ENCODE data around the gene RPUSD2.
A peak's percentile ranks its signal among the peaks of the same experiment; 100 is the strongest.
"Not testable (repeated sequence)": the region's sequence is repeated elsewhere in the genome, so short reads cannot be mapped to it uniquely, and the experiment has no call there.

The RPUSD2 gene

DNA sequence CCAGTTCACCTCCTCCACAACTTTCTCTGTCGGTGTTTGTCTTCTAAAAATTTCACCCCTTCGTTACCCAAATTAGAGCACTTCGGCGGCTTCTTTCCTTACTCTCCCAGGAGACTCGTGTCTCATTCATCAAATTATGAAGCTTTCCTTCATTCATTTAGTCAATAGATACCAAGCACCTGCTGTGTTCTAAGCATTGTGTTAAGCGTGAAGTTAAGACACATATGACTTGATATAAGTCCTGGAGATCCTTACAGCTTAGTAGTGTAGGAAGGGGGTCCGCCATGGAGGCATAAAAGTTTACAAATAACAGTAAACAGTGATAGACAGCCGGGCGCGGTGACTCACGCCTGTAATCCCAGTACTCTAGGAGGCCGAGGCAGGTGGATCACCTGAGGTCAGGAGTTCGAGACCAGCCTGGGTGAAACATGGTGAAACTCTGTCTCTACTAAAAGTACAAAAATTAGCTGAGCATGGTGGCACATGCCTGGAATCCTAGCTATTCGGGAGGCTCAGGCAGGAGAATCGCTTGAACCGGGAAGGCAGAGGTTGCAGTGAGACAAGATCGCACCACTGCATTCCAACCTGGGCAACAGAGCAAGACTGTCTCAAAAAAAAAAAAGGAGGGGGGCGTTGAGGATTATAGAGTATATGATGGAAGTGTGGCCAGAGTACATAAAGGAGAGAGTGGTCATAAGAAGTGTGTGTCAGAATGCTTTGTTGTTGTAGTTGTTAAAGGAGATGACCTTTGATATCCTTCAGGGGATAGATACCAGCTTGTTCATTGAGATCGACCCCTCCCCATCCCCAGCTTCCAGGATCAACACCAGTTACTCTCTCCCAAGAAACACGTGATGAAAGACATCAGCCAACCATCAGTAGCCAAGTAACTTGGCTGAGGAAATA is 3.5 kb upstream of the RPUSD2 start:
- no peak for DNase-seq

- no peak for DNase-seq
Observed at GRCh38 chr15:40567111-40567510, 2.0 kb upstream of the RPUSD2 start.

- no peak for DNase-seq
Observed at GRCh38 chr15:40575113-40575512, 6.0 kb downstream of the RPUSD2 start.

- DNase-seq: not testable (repeated sequence)
Observed at GRCh38 chr15:40576914-40577313, 7.8 kb downstream of the RPUSD2 start.

GRCh38 chr15:40578892-40579291 is 9.8 kb downstream of the RPUSD2 start:
- DNase-seq: no peak

DNA sequence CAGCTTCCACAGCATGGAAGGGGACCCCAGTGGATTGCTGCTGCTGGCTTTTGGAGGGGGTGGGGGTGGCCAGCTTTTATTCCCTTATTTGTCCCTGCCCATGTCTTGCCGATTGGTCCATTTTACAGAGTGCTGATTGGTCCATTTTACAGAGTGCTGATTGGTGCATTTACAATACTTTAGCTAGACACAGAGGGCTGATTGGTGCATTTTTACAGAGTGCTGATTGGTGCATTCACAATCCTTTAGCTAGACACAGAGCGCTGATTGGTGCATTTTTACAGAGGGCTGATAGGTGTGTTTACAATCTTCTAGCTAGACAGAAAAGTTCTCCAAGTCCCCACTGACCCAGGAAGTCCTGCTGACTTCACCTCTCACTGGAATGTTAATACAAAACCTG is 12.7 kb downstream of the RPUSD2 start:
- DNase-seq: not testable (repeated sequence)

GRCh38 chr15:40582726-40583246 is 13.7 kb downstream of the RPUSD2 start:
- peak; percentile 32 to 83 for DNase-seq

DNA sequence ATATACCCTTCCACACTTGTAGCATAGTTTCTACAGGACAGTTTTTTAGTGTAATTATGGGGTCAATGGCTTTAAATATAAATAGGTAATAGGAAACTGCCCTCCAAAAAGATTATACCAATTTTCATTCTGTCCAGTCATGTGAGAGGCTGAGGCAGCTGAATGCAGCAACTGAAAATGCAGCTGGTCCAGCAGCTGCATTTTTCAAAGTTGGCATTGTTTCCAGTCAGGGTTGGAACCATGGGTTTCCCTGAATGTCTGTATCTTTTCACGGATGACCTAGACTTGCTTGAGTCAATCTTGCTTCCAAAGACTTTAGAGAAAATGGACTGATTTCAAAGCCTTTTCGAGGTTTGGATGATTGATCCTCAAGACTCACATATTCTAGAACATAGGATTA is 15.1 kb downstream of the RPUSD2 start:
- peak in 1 of 2 experiments; percentile 31 for DNase-seq

DNA sequence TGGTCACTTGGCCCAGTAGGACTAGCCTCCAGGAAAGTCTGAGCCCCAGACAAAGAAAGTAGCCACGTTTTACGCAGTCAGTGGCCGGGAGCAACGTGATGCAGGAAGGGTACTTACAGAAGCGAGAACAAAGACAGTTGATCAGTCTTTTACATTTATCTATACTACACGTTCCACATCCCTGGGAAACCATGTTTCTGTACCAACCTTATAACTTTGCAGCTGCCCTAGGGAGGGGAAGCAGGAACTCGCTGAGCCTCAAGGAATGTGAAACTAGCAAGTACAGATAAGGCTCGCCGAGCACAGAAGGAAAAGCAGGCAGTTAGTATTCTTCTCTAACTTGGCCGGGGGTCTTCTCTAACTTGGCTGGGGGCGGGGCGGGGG is 21.6 kb downstream of the RPUSD2 start:
- DNase-seq: no peak

- no peak for DNase-seq
Observed at GRCh38 chr15:40591389-40591788, 22.3 kb downstream of the RPUSD2 start.

DNA sequence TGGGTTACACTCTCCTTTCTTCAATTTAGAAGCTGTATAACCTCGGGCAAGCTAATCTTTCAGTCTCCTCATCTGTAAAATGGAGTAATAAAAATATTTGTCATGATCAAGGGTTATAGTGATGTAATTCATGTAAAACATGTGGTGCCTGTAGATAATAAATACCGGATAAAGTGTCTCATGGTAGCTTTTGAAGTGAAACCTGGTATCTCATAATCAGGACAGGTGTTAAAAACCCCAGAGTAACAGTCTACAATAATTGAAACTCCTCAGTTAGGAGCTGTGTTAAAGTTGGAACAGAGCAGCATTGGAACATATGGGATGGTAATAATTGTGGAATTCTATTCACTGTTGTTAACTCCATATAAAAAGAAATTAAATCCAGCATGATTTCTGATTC is 24.1 kb downstream of the RPUSD2 start:
- no peak for DNase-seq

DNA sequence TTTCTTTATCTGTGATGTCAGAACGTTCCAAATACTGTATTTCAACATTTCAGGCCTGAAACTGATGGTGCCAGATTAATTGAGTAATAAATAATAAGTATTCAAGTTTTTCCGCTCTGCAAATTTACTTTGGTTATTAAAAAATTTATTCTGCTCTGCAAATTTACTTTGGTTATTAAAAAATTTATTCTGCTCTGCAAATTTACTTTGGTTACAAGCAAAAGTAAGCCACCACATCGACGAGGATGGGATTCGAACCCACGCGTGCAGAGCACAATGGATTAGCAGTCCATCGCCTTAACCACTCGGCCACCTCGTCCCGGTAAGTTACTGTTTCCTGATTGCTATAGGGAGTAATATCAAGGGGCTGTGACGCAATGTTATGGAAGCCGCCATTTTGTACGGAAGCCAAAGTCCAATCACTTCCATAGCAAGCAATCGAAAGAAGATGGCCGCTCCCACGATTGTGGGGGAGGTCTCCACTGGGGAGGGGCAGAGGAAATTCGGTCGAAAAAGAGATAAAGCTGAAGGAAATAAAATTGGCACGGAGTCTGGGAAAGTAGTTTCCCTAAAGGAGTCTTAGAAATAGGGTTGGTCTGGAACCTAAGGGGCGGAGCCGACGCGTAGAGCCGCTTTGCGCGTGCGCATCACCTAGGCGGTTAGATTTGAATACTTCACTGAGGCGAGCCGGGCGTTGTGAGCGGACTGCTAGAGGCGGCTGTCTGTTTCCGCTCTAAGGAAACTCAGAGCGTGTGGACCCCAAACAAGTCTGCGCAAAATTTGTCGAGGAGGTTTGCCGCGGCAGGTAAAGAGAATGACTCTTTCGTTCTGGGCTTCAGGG is 24.7 kb downstream of the RPUSD2 start, which contains the start of gene KNL1:
Gene KNL1 (plus strand): TSS at position 662 of the 841 bp plus-strand sequence. CDS start 8,683 bp downstream, outside the sequence.
- DNase-seq: peak; percentile 93 to 95

GRCh38 chr15:40594429-40594836 is 25.3 kb downstream of the RPUSD2 start:
- peak; percentile 68 to 78 for DNase-seq

DNA sequence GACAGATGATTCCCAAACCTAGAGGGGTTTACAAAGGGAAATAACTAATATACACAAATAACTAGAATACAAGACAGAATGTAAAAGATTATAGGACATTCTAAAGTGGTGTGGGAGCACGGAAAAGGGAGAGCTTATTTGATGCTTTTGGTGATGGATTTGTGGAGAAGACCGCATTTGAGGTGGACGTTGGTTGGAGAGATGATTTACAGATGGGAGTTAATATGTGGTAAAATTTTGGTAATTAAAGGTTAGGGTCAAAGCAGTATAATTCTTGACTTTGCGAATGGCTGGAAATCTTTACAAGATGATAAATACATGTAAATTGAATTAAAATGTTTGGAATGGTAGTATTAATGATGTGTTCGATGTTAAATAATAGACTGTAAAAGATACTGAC is 26.1 kb downstream of the RPUSD2 start:
- DNase-seq: no peak

DNA sequence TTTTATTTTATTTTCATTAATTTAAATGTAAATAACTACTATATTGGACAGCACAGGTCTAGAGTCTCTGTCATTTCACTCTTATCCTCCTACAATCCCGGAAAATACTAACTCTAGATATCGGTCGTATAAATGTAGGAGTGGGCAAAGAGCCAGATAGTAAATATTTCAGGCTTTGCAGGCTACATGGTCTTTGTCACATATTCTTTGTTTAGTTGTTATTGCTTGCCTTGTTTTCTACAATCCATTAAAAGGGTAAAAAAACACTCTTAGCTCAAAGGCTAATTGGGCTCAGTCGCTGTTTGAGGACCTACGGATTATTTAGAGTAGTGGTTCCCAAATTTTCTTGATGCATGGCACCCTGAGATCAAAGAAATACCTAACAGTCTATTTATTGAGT is 26.7 kb downstream of the RPUSD2 start:
- DNase-seq: peak; percentile 7 to 48

DNA sequence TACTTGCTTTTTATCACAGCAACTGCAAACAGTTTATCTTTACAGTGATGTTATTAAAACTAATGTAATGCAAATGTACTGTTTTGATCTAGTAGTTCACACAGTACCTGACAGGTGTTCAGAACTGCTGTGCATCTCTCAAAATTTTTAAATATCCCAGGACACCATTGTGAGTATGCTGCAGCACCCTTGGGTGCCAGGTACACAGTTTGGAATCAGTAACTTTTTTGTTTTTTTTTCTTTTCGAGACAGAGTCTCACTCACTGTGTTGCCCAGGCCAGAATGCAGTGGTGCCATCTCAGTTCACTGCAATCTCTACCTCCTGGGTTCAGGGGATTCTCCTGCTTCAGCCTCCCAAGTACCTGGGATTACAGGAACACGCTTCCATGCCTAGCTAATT is 27.9 kb downstream of the RPUSD2 start:
- DNase-seq: no peak

- no peak for DNase-seq
Observed at GRCh38 chr15:40598126-40598525, 29.0 kb downstream of the RPUSD2 start.

GRCh38 chr15:40598672-40599071 is 29.6 kb downstream of the RPUSD2 start:
- DNase-seq: no peak

DNA sequence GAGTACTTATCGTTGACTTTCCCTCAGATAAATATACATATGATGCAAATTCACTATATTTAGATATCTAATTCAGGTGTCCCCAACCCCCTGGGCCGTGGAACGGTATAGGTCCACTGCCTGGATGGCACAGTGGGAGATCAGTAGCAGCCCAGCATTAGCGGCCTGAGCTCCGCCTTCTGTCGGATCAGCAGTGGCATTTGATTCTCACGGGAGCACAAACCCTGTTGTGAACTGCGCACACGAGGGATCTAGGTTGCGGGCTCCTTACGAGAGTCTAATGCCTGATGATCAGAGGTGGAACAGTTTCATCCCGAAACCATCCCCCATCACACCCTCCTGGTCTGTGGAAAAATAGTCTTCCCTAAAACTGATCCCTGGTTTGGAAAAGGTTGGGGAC is 31.9 kb downstream of the RPUSD2 start:
- no peak for DNase-seq

- DNase-seq: no peak
Observed at GRCh38 chr15:40603935-40604334, 34.8 kb downstream of the RPUSD2 start.

- DNase-seq: no peak
Observed at GRCh38 chr15:40613080-40613479, 44.0 kb downstream of the RPUSD2 start.

DNA sequence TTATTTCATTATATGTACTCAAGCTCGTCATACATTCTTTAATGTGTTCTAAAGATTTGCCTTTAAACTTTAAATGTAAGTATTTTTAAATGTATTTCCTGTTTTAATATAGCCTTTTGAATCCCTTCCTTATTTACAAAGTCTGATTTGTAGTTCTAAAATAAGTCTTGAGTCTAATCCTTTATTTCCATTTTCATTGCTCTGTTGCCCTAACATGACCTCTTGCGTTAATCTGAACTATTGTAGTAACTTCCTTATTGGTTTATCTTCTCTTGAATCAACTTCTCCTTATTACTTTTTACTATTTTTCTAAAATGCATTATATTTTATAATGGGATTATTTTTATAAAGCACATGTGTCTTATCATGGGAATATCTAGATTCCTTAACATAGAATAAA is 48.9 kb downstream of the RPUSD2 start:
- no peak for DNase-seq

GRCh38 chr15:40618906-40619305 is 49.8 kb downstream of the RPUSD2 start:
- no peak for DNase-seq

- DNase-seq: no peak
Observed at GRCh38 chr15:40623361-40623760, 54.3 kb downstream of the RPUSD2 start.
